Hepatocyte (in vitro differentiated cells): Measurements from ENCODE around the gene ATP13A3. TPM values are rescaled to one million over a fixed set of nuclear protein-coding genes. Genes with fewer than 3 reads are reported as not detected.

ENCODE experiments used
- DNase-seq: peaks from one replicate; pipeline ENCODE4 v3.0.0-alpha.2; 2016; ENCODE audit warnings: low spot score
- H2AFZ ChIP-seq: fragments of 200-600 bp; sonication (generic); 2 replicates; pipeline ENCODE4 v1.6.0; 2016; ENCODE audit warnings: antibody characterized with exemption, mild to moderate bottlenecking
- H3K27ac ChIP-seq: fragments of 200-600 bp; sonication (generic); 2 replicates; pipeline ENCODE4 v1.5.1; 2016; ENCODE audit warnings: mild to moderate bottlenecking
- H3K27me3 ChIP-seq: fragments of 200-600 bp; sonication (generic); 2 replicates; pipeline ENCODE4 v1.6.1; 2016
- H3K36me3 ChIP-seq: fragments of 200-600 bp; sonication (generic); replicated peaks from 2 replicates; pipeline ENCODE4 v1.5.1; 2016; ENCODE audit warnings: low read depth; ENCODE audit not compliant: insufficient read depth
- H3K4me1 ChIP-seq: fragments of 200-600 bp; sonication (generic); 2 replicates; pipeline ENCODE4 v1.5.1; 2016; ENCODE audit warnings: mild to moderate bottlenecking, moderate library complexity; ENCODE audit not compliant: insufficient read depth
- H3K4me2 ChIP-seq: fragments of 200-600 bp; sonication (generic); 2 replicates; pipeline ENCODE4 v1.6.0; 2016
- H3K4me3 ChIP-seq: fragments of 200-600 bp; sonication (generic); 2 replicates; pipeline ENCODE4 v1.5.1; 2016; ENCODE audit warnings: mild to moderate bottlenecking
- H3K79me2 ChIP-seq: fragments of 200-600 bp; sonication (generic); 2 replicates; pipeline ENCODE4 v1.6.0; 2017; ENCODE audit warnings: mild to moderate bottlenecking
- H3K9me2 ChIP-seq: fragments of 200-600 bp; sonication (generic); replicated peaks from 2 replicates; pipeline ENCODE4 v1.6.0; 2017; ENCODE audit warnings: mild to moderate bottlenecking; ENCODE audit not compliant: insufficient read depth
- H3K9me3 ChIP-seq: fragments of 200-600 bp; sonication (generic); 2 replicates; pipeline ENCODE4 v1.5.1; 2016; ENCODE audit warnings: low read depth, mild to moderate bottlenecking
- H4K20me1 ChIP-seq: fragments of 200-600 bp; sonication (generic); 2 replicates; pipeline ENCODE4 v1.6.0; 2016; ENCODE audit warnings: mild to moderate bottlenecking; ENCODE audit not compliant: insufficient read depth, poor library complexity, severe bottlenecking
- EZH2 ChIP-seq: fragments of 200-600 bp; sonication (generic); IDR thresholded peaks from 2 replicates; pipeline ENCODE4 v1.6.1; 2016; ENCODE audit warnings: antibody characterized with exemption, mild to moderate bottlenecking, borderline replicate concordance
- EZH2phosphoT487 ChIP-seq: fragments of 200-600 bp; sonication (generic); IDR thresholded peaks from one replicate; pipeline ENCODE4 v1.6.1; 2018; ENCODE audit warnings: antibody characterized with exemption, mild to moderate bottlenecking, low read depth, moderate library complexity; ENCODE audit not compliant: unreplicated experiment, severe bottlenecking
- WGBS: methylation state at CpG from one replicate; pipeline ENCODE4 v1.1.6; 2016; ENCODE audit warnings: low lambda C conversion rate; ENCODE audit errors: missing lambda C conversion rate; 5-methylcytosine and 5-hydroxymethylcytosine counted together
- polyA plus RNA-seq: library from polyadenylated mRNA; unstranded; fragments of >200 nt; fragmentation: Nextera tagmentation; extraction: Ambion mirVana; gene quantifications from 2 replicates; pipeline ENCODE4 v1.2.1, GENCODE V29; 2016
- total RNA-seq: library from RNA; depleted of rRNA; stranded (reverse); fragments of >200 nt; gene quantifications from 2 replicates; pipeline ENCODE4 v1.2.3, GENCODE V29; 2014
- TF ChIP-seq, protein P1 (sequence below): fragments of 200-600 bp; sonication (generic); IDR thresholded peaks from 2 replicates; pipeline ENCODE4 v1.5.1; 2016; ENCODE audit warnings: antibody characterized with exemption, mild to moderate bottlenecking; ENCODE audit not compliant: poor library complexity

ATP13A3 gene
- total and polyA plus RNA-seq, 2 experiments from 2014 or later = 18.3 to 131 TPM

DNA sequence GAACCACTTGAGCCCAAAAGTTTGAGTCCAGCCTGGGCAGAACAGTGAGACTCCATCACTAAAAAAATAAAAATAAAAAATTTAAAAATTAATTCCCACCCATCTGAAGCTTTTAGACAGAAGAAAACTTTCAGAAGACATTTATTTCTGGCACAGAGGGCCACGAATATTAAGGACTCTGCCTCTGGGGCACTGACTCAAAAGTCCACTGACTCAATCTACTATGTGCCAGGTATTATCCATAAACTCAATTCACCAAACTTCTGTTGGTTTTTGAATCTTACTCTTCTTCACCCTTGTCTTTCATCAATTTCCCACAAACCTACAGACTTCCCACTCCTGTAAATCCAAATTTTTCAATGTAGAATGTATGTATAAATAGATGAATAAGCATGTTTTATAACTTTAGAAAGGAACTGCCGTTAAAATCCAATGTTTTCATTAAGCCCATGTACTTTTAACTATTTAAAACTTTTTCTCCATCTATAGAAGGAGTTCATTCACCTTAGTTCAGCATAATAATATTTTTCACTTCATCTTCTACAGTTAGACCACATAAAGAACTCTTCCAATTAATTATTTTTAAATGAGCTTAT, 19.9 kb downstream of the ATP13A3 start:
- Histone ChIP-seq H3K79me2 (peaks cover 99% of the 10 kb centered on the region), H4K20me1 (peaks cover 13% of the 10 kb centered on the region), H3K4me1 (no peaks in the 10 kb centered on the region), H3K27me3 (no peaks in the 10 kb centered on the region), H3K4me2 (no peak overlapping the region), H3K9me2 (no peaks in the 10 kb centered on the region), H3K4me3 (no peak overlapping the region), H3K36me3 (no peaks in the 10 kb centered on the region), H2AFZ (no peak overlapping the region), H3K9me3 (no peaks in the 10 kb centered on the region), H3K27ac (no peak overlapping the region)
- 88% methylated on average over 2 of the region's 2 CpGs for WGBS
- DNase-seq = no peak
- TF ChIP-seq EZH2 = no peak

DNA sequence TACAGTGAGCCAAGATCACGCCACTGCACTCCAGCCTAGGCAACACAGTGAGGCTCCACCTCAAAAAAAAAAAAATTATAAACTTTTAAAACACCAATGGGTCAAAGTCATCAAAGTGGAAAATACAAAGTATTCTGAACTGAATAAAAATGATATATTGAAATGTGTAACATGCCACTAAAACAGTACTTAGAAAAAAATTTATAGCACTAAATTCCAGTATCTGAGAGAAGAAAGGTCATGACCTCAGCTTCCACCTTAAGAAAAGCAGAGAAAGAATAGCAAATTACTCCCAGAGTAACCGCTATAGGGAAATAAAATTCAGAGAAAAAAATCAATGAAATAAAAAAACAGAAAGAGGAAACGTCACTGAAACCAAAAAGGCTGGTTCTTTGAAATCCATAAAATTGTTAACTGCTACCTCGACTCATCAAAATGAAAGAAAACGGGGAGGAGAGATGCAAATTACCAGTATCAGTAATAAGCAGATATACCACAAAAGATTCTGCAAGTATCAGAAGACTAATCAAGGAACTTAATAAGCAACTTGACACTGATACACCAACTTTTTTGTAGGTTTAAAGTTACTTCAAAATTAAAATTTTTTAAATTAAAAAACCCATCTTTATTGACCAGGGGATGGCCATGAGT, 20.8 kb downstream of the ATP13A3 start:
- H3K9me3 ChIP-seq = no peaks in the 10 kb centered on the region
- no peak overlapping the region for H2AFZ ChIP-seq
- TF ChIP-seq EZH2 (no peak), EZH2phosphoT487 (no peak)
- TF ChIP-seq, protein P1, sequence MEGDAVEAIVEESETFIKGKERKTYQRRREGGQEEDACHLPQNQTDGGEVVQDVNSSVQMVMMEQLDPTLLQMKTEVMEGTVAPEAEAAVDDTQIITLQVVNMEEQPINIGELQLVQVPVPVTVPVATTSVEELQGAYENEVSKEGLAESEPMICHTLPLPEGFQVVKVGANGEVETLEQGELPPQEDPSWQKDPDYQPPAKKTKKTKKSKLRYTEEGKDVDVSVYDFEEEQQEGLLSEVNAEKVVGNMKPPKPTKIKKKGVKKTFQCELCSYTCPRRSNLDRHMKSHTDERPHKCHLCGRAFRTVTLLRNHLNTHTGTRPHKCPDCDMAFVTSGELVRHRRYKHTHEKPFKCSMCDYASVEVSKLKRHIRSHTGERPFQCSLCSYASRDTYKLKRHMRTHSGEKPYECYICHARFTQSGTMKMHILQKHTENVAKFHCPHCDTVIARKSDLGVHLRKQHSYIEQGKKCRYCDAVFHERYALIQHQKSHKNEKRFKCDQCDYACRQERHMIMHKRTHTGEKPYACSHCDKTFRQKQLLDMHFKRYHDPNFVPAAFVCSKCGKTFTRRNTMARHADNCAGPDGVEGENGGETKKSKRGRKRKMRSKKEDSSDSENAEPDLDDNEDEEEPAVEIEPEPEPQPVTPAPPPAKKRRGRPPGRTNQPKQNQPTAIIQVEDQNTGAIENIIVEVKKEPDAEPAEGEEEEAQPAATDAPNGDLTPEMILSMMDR = no peak
- H3K4me1 ChIP-seq = no peaks in the 10 kb centered on the region
- H3K79me2 ChIP-seq = peaks cover 98% of the 10 kb centered on the region
- 85% methylated on average over 5 of the region's 5 CpGs for WGBS
- no peaks in the 10 kb centered on the region for H3K27me3 ChIP-seq
- DNase-seq = no peak
- H3K27ac ChIP-seq = no peak overlapping the region
- no peaks in the 10 kb centered on the region for H3K9me2 ChIP-seq
- no peak overlapping the region for H3K4me2 ChIP-seq
- no peaks in the 10 kb centered on the region for H3K36me3 ChIP-seq
- H3K4me3 ChIP-seq = no peak overlapping the region
- peaks cover 13% of the 10 kb centered on the region for H4K20me1 ChIP-seq

DNA sequence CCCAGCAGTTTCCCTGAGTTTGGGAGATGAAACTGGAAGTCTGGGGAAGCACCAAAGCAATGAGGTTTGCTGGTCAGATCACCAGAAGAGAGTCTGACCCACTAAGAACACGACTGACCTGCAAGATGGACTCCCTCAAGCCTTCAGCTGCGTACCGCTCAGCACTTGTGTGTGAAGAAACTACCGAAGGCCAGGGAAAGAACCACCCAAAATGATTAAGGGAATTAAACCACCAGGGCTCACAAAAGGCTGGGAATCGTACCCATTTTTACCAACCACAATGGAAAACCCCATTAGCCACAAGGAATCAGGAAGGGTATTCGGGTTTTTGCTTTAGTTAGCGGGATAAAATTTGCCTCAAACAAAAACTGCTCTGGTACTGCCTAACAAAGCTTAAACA, 21.6 kb downstream of the ATP13A3 start:
- TF ChIP-seq, protein P1 = no peak
- no peak for TF ChIP-seq EZH2phosphoT487
- TF ChIP-seq EZH2 = no peak
- Histone ChIP-seq H3K36me3 (no peaks in the 10 kb centered on the region), H3K79me2 (peaks cover 93% of the 10 kb centered on the region), H4K20me1 (peaks cover 13% of the 10 kb centered on the region), H3K4me3 (no peak overlapping the region), H3K9me3 (no peaks in the 10 kb centered on the region), H3K27me3 (no peaks in the 10 kb centered on the region), H3K9me2 (no peaks in the 10 kb centered on the region), H3K27ac (no peak overlapping the region), H3K4me2 (no peak overlapping the region), H3K4me1 (no peaks in the 10 kb centered on the region), H2AFZ (no peak overlapping the region)
- DNase-seq = no peak
- 95% methylated on average over 7 of the region's 7 CpGs for WGBS

DNA sequence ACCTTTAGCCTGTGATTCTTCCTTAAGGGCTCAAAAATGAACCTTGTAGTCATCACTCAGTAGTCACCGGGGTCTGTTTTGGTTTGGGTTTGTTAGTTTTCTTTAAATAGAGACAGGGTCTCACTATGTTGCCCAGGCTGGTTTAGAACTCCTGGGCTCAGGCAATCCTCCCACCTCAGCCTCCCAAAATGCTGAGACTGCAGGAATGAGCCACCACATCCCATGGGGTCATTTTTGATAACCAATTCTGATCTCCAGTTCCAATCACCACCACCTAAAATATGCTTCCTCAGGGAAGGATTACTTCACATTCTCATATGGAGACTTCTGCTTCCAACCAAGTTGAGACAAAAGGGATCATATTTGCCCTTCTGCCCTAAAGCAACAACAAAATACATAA, 22.1 kb downstream of the ATP13A3 start:
- TF ChIP-seq, protein P1 = no peak
- TF ChIP-seq EZH2phosphoT487 (no peak), EZH2 (no peak)
- no peaks in the 10 kb centered on the region for H3K4me1 ChIP-seq
- no peaks in the 10 kb centered on the region for H3K27me3 ChIP-seq
- no peak overlapping the region for H3K4me3 ChIP-seq
- H3K36me3 ChIP-seq = no peaks in the 10 kb centered on the region
- H3K4me2 ChIP-seq = no peak overlapping the region
- peaks cover 87% of the 10 kb centered on the region for H3K79me2 ChIP-seq
- H3K9me2 ChIP-seq = no peaks in the 10 kb centered on the region
- DNase-seq = no peak
- WGBS = 79% methylated on average over 1 of the region's 1 CpG
- H3K9me3 ChIP-seq = no peaks in the 10 kb centered on the region
- H3K27ac ChIP-seq = no peak overlapping the region
- peaks cover 10% of the 10 kb centered on the region for H4K20me1 ChIP-seq
- H2AFZ ChIP-seq = no peak overlapping the region
